ENCODE results near the gene DMTF1. TPM values are rescaled to one million over a fixed set of nuclear protein-coding genes. Genes with fewer than 3 reads are reported as not detected.
A peak's percentile ranks its signal among the peaks of the same experiment; 100 is the strongest.

The DMTF1 gene
- total and polyA plus RNA-seq, 2 donors (not counting 1 experiment from before 2014, with no cell fraction given): 139 to 235 TPM

DNA sequence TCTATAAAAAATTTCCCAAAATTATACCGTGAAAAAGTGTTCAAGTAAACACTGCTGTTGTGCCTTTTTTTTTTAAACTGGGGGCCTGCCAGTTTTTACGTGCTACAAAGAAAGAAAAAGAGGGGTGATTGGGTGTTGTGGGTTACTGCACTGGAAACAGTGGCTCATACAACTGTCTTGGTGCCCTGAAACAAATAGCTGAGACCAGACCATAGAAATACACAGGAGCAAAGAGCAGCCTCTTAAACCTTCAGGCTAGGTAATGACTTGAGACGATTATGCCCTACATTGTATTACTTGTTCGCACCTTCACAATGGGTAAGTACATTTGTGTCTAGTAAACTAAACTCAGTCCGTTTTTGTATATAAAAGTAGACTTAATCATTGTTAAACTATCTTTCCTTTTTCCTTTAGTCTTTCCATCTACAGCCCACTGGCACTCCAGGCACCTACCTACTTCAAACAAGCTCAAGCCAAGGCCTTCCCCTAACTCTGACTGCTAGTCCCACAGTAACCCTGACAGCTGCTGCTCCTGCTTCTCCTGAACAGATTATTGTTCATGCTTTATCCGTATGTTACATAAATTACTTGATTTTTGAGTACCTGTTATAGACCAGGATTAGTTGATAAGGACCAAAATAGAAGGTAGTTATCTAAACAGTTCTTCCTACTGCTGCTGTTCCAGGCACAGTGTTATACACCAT, 40.7 kb downstream of the DMTF1 start:
- H3K27ac ChIP-seq (ENCODE audit: low read length in 2 of 2): peak overlapping the region in 1 of 2 donors; percentile 66
- CTCF ChIA-PET: interaction anchor here (1.0 to 1.4 kb wide), 2 partner anchors 27 to 44 kb away, joined by 3 to 4 read pairs; partner anchors contain the start of gene TMEM243
- H2AFZ ChIP-seq (ENCODE audit: insufficient read depth, low read depth, low read length, poor library complexity, severe bottlenecking): no peak overlapping the region
- WGBS (ENCODE audit: insufficient coverage): 85% methylated on average over 2 of the region's 6 CpGs
- H3K9ac ChIP-seq (ENCODE audit: low read length): no peak overlapping the region
- H3K27me3 Mint-ChIP-seq: no peaks in the 10 kb centered on the region
- TF ChIP-seq, protein P1, sequence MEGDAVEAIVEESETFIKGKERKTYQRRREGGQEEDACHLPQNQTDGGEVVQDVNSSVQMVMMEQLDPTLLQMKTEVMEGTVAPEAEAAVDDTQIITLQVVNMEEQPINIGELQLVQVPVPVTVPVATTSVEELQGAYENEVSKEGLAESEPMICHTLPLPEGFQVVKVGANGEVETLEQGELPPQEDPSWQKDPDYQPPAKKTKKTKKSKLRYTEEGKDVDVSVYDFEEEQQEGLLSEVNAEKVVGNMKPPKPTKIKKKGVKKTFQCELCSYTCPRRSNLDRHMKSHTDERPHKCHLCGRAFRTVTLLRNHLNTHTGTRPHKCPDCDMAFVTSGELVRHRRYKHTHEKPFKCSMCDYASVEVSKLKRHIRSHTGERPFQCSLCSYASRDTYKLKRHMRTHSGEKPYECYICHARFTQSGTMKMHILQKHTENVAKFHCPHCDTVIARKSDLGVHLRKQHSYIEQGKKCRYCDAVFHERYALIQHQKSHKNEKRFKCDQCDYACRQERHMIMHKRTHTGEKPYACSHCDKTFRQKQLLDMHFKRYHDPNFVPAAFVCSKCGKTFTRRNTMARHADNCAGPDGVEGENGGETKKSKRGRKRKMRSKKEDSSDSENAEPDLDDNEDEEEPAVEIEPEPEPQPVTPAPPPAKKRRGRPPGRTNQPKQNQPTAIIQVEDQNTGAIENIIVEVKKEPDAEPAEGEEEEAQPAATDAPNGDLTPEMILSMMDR (IDR thresholded peaks at IDR 0.05): no peak
- intact Hi-C loops (cut with micrococcal nuclease): loop anchor here (5.0 kb wide), 1 partner anchor 36 kb away; no protein-coding TSS in a partner anchor
- H3K27ac Mint-ChIP-seq: peak overlapping the region; percentile 57
- POLR2A ChIA-PET: no interaction called here
- ATAC-seq (ENCODE audit: low read depth) (no peak), DNase-seq (no peak)
- peaks cover 11% of the 10 kb centered on the region for H3K79me2 ChIP-seq (ENCODE audit: control insufficient read depth, insufficient read depth, low read length)
- H3K36me3 ChIP-seq (replicated peaks in 1 of 2; ENCODE audit: control extremely low read depth in 1 of 2, control insufficient read depth in 1 of 2, extremely low read depth in 1 of 2, insufficient read depth in 2 of 2, low read length in 1 of 2): peaks cover 27 to 87% of the 10 kb centered on the region in 2 experiments
- H3K4me2 ChIP-seq (replicated peaks; ENCODE audit: low read depth, low read length, poor library complexity, severe bottlenecking): no peak overlapping the region
- no peaks in the 10 kb centered on the region for H3K9me3 Mint-ChIP-seq (ENCODE audit: insufficient read depth)
- H4K20me1 ChIP-seq (ENCODE audit: control insufficient read depth, insufficient read depth, low read length, poor library complexity, severe bottlenecking): peaks cover 51% of the 10 kb centered on the region
- peaks cover 42% of the 10 kb centered on the region for H3K4me1 Mint-ChIP-seq
- peaks cover 0 to 7% of the 10 kb centered on the region in 2 donors for H3K4me1 ChIP-seq (ENCODE audit: control insufficient read depth in 2 of 2, insufficient read depth in 2 of 2, low read length in 2 of 2)
- no peak overlapping the region for H3K4me3 ChIP-seq (ENCODE audit: control extremely low read depth in 1 of 5, extremely low read depth in 1 of 5, insufficient read depth in 1 of 5, low read depth in 2 of 5, low read length in 4 of 5)
- H3K9me3 ChIP-seq (ENCODE audit: control extremely low read depth in 1 of 3, control insufficient read depth in 2 of 3, insufficient read depth in 1 of 3, low read length in 2 of 3): no peaks in the 10 kb centered on the region
- no peak overlapping the region for H3K4me3 Mint-ChIP-seq
- no peaks in the 10 kb centered on the region for H3K27me3 ChIP-seq (replicated peaks in 1 of 4; ENCODE audit: control extremely low read depth in 1 of 4, control insufficient read depth in 3 of 4, insufficient read depth in 4 of 4, low read length in 3 of 4)

DNA sequence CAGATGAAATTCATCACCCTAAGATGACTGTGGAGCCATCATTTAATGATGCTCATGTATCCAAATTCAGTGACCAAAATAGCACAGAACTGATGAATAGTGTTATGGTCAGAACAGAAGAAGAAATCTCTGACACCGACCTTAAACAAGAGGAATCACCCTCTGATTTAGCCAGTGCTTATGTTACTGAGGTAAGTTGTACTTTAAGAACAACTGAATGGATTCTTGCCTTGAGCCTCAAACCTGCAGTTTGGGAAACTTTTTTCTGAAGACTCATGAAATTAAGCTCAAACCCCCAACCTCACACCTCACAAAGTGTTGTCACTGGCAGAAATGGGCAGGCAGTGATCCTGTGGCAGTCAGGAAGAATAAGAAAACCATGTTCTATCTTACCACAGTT, 41.7 kb downstream of the DMTF1 start:
- peaks cover 19% of the 10 kb centered on the region for H3K79me2 ChIP-seq (ENCODE audit: control insufficient read depth, insufficient read depth, low read length)
- H3K4me2 ChIP-seq (replicated peaks; ENCODE audit: low read depth, low read length, poor library complexity, severe bottlenecking): no peak overlapping the region
- no CpG with 5 or more reads among the region's 1 CpG for WGBS (ENCODE audit: insufficient coverage)
- H3K4me1 ChIP-seq (ENCODE audit: control insufficient read depth in 2 of 2, insufficient read depth in 2 of 2, low read length in 2 of 2): peaks cover 0 to 12% of the 10 kb centered on the region in 2 donors
- H3K9me3 ChIP-seq (ENCODE audit: control extremely low read depth in 1 of 3, control insufficient read depth in 2 of 3, insufficient read depth in 1 of 3, low read length in 2 of 3): no peaks in the 10 kb centered on the region
- no peaks in the 10 kb centered on the region for H3K27me3 ChIP-seq (replicated peaks in 1 of 4; ENCODE audit: control extremely low read depth in 1 of 4, control insufficient read depth in 3 of 4, insufficient read depth in 4 of 4, low read length in 3 of 4)
- H3K9me3 Mint-ChIP-seq (ENCODE audit: insufficient read depth): no peaks in the 10 kb centered on the region
- DNase-seq: no peak
- intact Hi-C loops (cut with micrococcal nuclease): loop anchor here (5.0 kb wide), 1 partner anchor 37 kb away; no protein-coding TSS in a partner anchor
- H3K4me3 ChIP-seq (ENCODE audit: control extremely low read depth in 1 of 5, extremely low read depth in 1 of 5, insufficient read depth in 1 of 5, low read depth in 2 of 5, low read length in 4 of 5): no peak overlapping the region
- ChIA-PET POLR2A (no interaction called here), CTCF (interaction anchor here (0.9 kb wide), 1 partner anchor 41 kb away, joined by 3 read pairs; the partner anchor contains the start of gene DMTF1)
- peaks cover 55% of the 10 kb centered on the region for H4K20me1 ChIP-seq (ENCODE audit: control insufficient read depth, insufficient read depth, low read length, poor library complexity, severe bottlenecking)
- H3K4me1 Mint-ChIP-seq: peaks cover 45% of the 10 kb centered on the region
- H2AFZ ChIP-seq (ENCODE audit: insufficient read depth, low read depth, low read length, poor library complexity, severe bottlenecking): no peak overlapping the region
- H3K9ac ChIP-seq (ENCODE audit: low read length): no peak overlapping the region
- TF ChIP-seq, protein P1 (IDR thresholded peaks at IDR 0.05): no peak
- no peak overlapping the region for H3K4me3 Mint-ChIP-seq
- H3K27ac ChIP-seq (ENCODE audit: low read length in 2 of 2): peak overlapping the region in 1 of 2 donors; percentile 66
- H3K27ac Mint-ChIP-seq: peak overlapping the region; percentile 2
- no peaks in the 10 kb centered on the region for H3K27me3 Mint-ChIP-seq
- no peak for ATAC-seq (ENCODE audit: low read depth)
- H3K36me3 ChIP-seq (replicated peaks in 1 of 2; ENCODE audit: control extremely low read depth in 1 of 2, control insufficient read depth in 1 of 2, extremely low read depth in 1 of 2, insufficient read depth in 2 of 2, low read length in 1 of 2): peaks cover 28 to 87% of the 10 kb centered on the region in 2 experiments
